HG02642 (cell line): ENCODE data around the gene CD200R1L.
A peak's percentile ranks its signal among the peaks of the same experiment; 100 is the strongest.

Experiments used
- ATAC-seq: cut with Tn5 transposase; IDR thresholded peaks from one replicate; pipeline ENCODE4 v1.9.1; 2021; ENCODE audit warnings: mild to moderate bottlenecking; ENCODE audit not compliant: unreplicated experiment, poor library complexity

Gene CD200R1L

GRCh38 chr3:112822064-112823055 is 24.3 kb downstream of the CD200R1L start:
- ATAC-seq, result no peak

- no peak for ATAC-seq
These were observed 28.4 kb downstream of the CD200R1L start for GRCh38 chr3:112818289-112818688.

- no peak for ATAC-seq
These were observed 28.9 kb downstream of the CD200R1L start for GRCh38 chr3:112817797-112818196.

- no peak for ATAC-seq
These were observed 29.4 kb downstream of the CD200R1L start for GRCh38 chr3:112817271-112817670.

GRCh38 chr3:112815981-112816380 is 30.7 kb downstream of the CD200R1L start:
- no peak for ATAC-seq

- no peak for ATAC-seq
These were observed 32.4 kb downstream of the CD200R1L start for GRCh38 chr3:112814266-112814665.

GRCh38 chr3:112813723-112814171 is 32.9 kb downstream of the CD200R1L start:
- ATAC-seq, result peak; percentile 77

- no peak for ATAC-seq
These were observed 33.6 kb downstream of the CD200R1L start for GRCh38 chr3:112813016-112813415.

- no peak for ATAC-seq
These were observed 34.6 kb downstream of the CD200R1L start for GRCh38 chr3:112811917-112812660.

- ATAC-seq, result no peak
These were observed 35.4 kb downstream of the CD200R1L start for GRCh38 chr3:112811131-112811884.

GRCh38 chr3:112810561-112810960 is 36.1 kb downstream of the CD200R1L start:
- no peak for ATAC-seq

- ATAC-seq, result no peak
These were observed 38.5 kb downstream of the CD200R1L start for GRCh38 chr3:112808136-112808535.

- no peak for ATAC-seq
These were observed 39.0 kb downstream of the CD200R1L start for GRCh38 chr3:112807685-112808084.

- ATAC-seq, result no peak
These were observed 39.8 kb downstream of the CD200R1L start for GRCh38 chr3:112806903-112807302.

- ATAC-seq, result no peak
These were observed 41.5 kb downstream of the CD200R1L start for GRCh38 chr3:112805126-112805525.

GRCh38 chr3:112804021-112804420 is 42.6 kb downstream of the CD200R1L start:
- ATAC-seq, result no peak

- ATAC-seq, result no peak
These were observed 43.2 kb downstream of the CD200R1L start for GRCh38 chr3:112803467-112803866.

- no peak for ATAC-seq
These were observed 44.3 kb downstream of the CD200R1L start for GRCh38 chr3:112802338-112802737.

- no peak for ATAC-seq
These were observed 46.7 kb downstream of the CD200R1L start for GRCh38 chr3:112799946-112800345.

- no peak for ATAC-seq
These were observed 52.0 kb downstream of the CD200R1L start for GRCh38 chr3:112794622-112795172.
